Suprapubic skin (tissue), 4 donors: ENCODE results near the gene MDM4. TPM values are rescaled to one million over a fixed set of nuclear protein-coding genes. Genes with fewer than 3 reads are reported as not detected.
"Not testable (repeated sequence)": the region's sequence is repeated elsewhere in the genome, so short reads cannot be mapped to it uniquely, and the experiment has no call there.

Source experiments
- DNase-seq, 2 donors: peaks; one replicate each; pipeline ENCODE4 v3.0.0-alpha.2; 2019; ENCODE audit warnings: low spot score in 2 of 2
- H3K27ac ChIP-seq: fragments of 200-600 bp; sonication (generic); one replicate; pipeline ENCODE4 v1.5.1; 2019
- H3K27me3 ChIP-seq: fragments of 200-600 bp; sonication (generic); one replicate; pipeline ENCODE4 v1.5.1; 2019
- H3K36me3 ChIP-seq: fragments of 200-600 bp; sonication (generic); one replicate; pipeline ENCODE4 v1.5.1; 2019
- H3K4me1 ChIP-seq: fragments of 200-600 bp; sonication (generic); one replicate; pipeline ENCODE4 v1.5.1; 2019
- H3K4me3 ChIP-seq: fragments of 200-600 bp; sonication (generic); one replicate; pipeline ENCODE4 v1.5.1; 2019; ENCODE audit warnings: mild to moderate bottlenecking
- H3K9me3 ChIP-seq: fragments of 200-600 bp; sonication (generic); one replicate; pipeline ENCODE4 v1.5.1; 2019
- EP300 ChIP-seq: sonication (generic); formaldehyde crosslinking; IDR thresholded peaks from one replicate; pipeline ENCODE4 v1.6.1; 2017; ENCODE audit warnings: antibody characterized with exemption
- POLR2A ChIP-seq, 2 donors: fragments of 450-650 bp; IDR thresholded peaks; one replicate each; pipeline ENCODE4 v1.6.1; 2017; ENCODE audit warnings: antibody characterized with exemption in 2 of 2, mild to moderate bottlenecking in 2 of 2, moderate library complexity in 2 of 2
- POLR2AphosphoS5 ChIP-seq, 3 donors: sonication (generic); formaldehyde crosslinking; IDR thresholded peaks; one replicate each; pipeline ENCODE4 v1.6.1; 2017; ENCODE audit warnings: antibody characterized with exemption in 3 of 3
- WGBS: methylation state at CpG from one replicate; pipeline ENCODE4 v1.1.5; 2018; 5-methylcytosine and 5-hydroxymethylcytosine counted together
- total RNA-seq, 4 donors: library from RNA; depleted of rRNA; stranded (reverse); fragments of >200 nt; gene quantifications; one replicate each; pipeline ENCODE4 v1.1.0, GENCODE V29; 2016
- TF ChIP-seq, protein P1 (sequence below), 2 donors: fragments of 200-600 bp in 1 of 2; fragments of 450-650 bp in 1 of 2; sonication (generic) in 1 of 2; IDR thresholded peaks; one replicate each; pipeline ENCODE4 v1.5.1; 2016 to 2019; ENCODE audit warnings: antibody characterized with exemption in 2 of 2, mild to moderate bottlenecking in 1 of 2, moderate library complexity in 1 of 2

The MDM4 gene
- total RNA-seq, 4 donors from 2014 or later = 49.1 to 222 (median 63.2) TPM

GRCh38 chr1:204507317-204508105 is 8.7 kb upstream of the MDM4 start:
- no peak for DNase-seq
- H3K36me3 ChIP-seq = no peaks in the 10 kb centered on the region
- H3K4me1 ChIP-seq = peaks cover 22% of the 10 kb centered on the region
- TF ChIP-seq EP300 = no peak
- TF ChIP-seq POLR2AphosphoS5 (IDR thresholded peaks at IDR 0.05) = peak in 1 of 3 donors; percentile 13
- TF ChIP-seq, protein P1, sequence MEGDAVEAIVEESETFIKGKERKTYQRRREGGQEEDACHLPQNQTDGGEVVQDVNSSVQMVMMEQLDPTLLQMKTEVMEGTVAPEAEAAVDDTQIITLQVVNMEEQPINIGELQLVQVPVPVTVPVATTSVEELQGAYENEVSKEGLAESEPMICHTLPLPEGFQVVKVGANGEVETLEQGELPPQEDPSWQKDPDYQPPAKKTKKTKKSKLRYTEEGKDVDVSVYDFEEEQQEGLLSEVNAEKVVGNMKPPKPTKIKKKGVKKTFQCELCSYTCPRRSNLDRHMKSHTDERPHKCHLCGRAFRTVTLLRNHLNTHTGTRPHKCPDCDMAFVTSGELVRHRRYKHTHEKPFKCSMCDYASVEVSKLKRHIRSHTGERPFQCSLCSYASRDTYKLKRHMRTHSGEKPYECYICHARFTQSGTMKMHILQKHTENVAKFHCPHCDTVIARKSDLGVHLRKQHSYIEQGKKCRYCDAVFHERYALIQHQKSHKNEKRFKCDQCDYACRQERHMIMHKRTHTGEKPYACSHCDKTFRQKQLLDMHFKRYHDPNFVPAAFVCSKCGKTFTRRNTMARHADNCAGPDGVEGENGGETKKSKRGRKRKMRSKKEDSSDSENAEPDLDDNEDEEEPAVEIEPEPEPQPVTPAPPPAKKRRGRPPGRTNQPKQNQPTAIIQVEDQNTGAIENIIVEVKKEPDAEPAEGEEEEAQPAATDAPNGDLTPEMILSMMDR (IDR thresholded peaks at IDR 0.05) = no peak
- TF ChIP-seq POLR2A (IDR thresholded peaks at IDR 0.05) = no peak
- peak overlapping the region; percentile 63 for H3K4me3 ChIP-seq
- H3K27ac ChIP-seq = peak overlapping the region; percentile 89
- WGBS = under 1% methylated on average over 22 of the region's 22 CpGs
- H3K9me3 ChIP-seq = no peaks in the 10 kb centered on the region
- H3K27me3 ChIP-seq = no peaks in the 10 kb centered on the region

- WGBS = 85% methylated on average over 9 of the region's 9 CpGs
These were observed 7.0 kb upstream of the MDM4 start for GRCh38 chr1:204509186-204509635.

DNA sequence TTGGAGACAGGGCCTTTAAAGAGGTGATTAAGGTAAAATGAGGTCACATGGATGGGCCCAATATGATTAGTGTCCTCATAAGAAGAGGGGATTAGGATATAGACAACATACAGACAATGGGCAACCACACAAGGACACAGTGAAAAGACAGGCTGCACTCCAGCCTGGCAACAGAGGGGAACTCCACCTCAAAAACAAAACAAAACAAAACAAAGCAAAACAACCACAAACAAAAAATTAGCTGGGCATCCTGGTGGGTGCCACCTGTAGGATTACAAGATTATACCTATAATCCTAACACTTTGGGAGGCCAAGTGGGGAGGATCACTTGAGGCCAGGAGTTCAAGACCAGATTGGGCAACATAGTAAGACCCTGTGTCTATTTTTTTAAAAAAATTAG is 4.8 kb upstream of the MDM4 start:
- TF ChIP-seq POLR2AphosphoS5 (IDR thresholded peaks at IDR 0.05) (no peak), POLR2A (IDR thresholded peaks at IDR 0.05) (no peak), EP300 (no peak)
- TF ChIP-seq, protein P1 (IDR thresholded peaks at IDR 0.05) = no peak
- Histone ChIP-seq H3K9me3 (no peaks in the 10 kb centered on the region), H3K4me1 (peaks cover 15% of the 10 kb centered on the region), H3K4me3 (no peak overlapping the region), H3K36me3 (no peaks in the 10 kb centered on the region), H3K27me3 (no peaks in the 10 kb centered on the region), H3K27ac (no peak overlapping the region)
- DNase-seq = no peak

More at GRCh38 chr1:204509186-204509635, 7.0 kb upstream of the MDM4 start:
- H3K27ac ChIP-seq = no peak overlapping the region
- H3K4me1 ChIP-seq = peaks cover 19% of the 10 kb centered on the region
- no peak for DNase-seq
- no peaks in the 10 kb centered on the region for H3K36me3 ChIP-seq
- TF ChIP-seq EP300 (no peak), POLR2A (IDR thresholded peaks at IDR 0.05) (no peak), POLR2AphosphoS5 (IDR thresholded peaks at IDR 0.05) (no peak)
- TF ChIP-seq, protein P1 (IDR thresholded peaks at IDR 0.05) = no peak
- no peaks in the 10 kb centered on the region for H3K9me3 ChIP-seq
- H3K27me3 ChIP-seq = no peaks in the 10 kb centered on the region
- H3K4me3 ChIP-seq = no peak overlapping the region

DNA sequence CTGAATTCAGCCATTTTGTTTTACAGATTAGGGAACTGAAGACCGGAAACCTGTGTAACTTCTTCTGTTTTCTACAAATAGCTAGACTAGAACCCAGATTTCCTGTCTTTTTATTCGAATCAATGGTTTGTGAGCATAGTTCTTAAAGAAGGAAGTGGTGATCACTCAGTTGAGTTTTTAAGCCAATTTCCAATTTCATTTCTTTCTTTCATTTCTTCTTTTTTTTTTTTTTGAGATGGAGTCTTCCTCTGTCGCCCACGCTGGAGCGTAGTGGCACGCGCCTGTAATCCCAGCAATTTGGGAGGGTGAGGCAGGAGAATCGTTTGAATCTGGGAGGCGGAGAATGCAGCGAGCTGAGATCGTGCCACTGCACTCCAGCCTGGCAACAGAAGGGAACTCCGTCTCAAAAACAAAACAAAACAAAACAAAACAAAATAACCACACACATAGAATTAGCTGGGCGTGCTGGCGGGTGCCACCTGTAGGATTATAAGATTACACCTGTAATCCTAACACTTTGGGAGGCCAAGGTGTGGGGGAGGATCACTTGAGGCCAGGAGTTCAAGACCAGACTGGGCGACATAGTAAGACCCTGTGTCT is 3.0 kb upstream of the MDM4 start:
- 70% methylated on average over 15 of the region's 15 CpGs for WGBS
- DNase-seq = no peak
- Histone ChIP-seq H3K4me3 (no peak overlapping the region), H3K9me3 (no peaks in the 10 kb centered on the region), H3K36me3 (no peaks in the 10 kb centered on the region), H3K27ac (no peak overlapping the region), H3K4me1 (peaks cover 15% of the 10 kb centered on the region), H3K27me3 (no peaks in the 10 kb centered on the region)
- TF ChIP-seq EP300 (no peak), POLR2AphosphoS5 (IDR thresholded peaks at IDR 0.05) (no peak), POLR2A (IDR thresholded peaks at IDR 0.05) (no peak)
- TF ChIP-seq, protein P1 (IDR thresholded peaks at IDR 0.05) = no peak

GRCh38 chr1:204514828-204515227 is 1.4 kb upstream of the MDM4 start:
- Histone ChIP-seq H3K27me3 (no peaks in the 10 kb centered on the region), H3K4me1 (peaks cover 19% of the 10 kb centered on the region), H3K4me3 (no peak overlapping the region), H3K36me3 (no peaks in the 10 kb centered on the region), H3K27ac (no peak overlapping the region), H3K9me3 (no peaks in the 10 kb centered on the region)
- no peak for TF ChIP-seq EP300
- no peak for TF ChIP-seq POLR2AphosphoS5 (IDR thresholded peaks at IDR 0.05)
- no peak for TF ChIP-seq POLR2A (IDR thresholded peaks at IDR 0.05)
- TF ChIP-seq, protein P1 (IDR thresholded peaks at IDR 0.05) = no peak
- DNase-seq = no peak
- 78% methylated on average over 2 of the region's 2 CpGs for WGBS

DNA sequence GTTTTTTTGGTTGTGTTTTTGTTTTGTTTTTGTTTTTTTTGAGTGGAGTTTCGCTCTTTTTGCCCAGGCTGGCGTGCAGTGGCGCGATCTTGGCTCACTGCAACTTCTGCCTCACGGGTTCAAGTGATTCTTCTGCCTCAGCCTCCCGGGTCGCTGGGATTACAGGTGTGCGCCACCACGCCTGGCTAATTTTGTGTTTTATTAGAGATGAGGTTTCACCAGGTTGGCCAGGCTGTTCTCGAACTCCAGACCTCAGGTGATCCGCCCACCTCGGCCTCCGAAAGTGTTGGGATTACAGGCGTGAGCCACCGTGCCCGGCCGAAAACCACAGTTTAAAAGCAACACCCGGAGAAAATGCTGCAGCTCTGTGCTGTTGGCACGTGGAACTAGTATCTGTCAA is 1.2 kb downstream of the MDM4 start:
- peaks cover 32% of the 10 kb centered on the region for H3K4me1 ChIP-seq
- not testable (repeated sequence) for DNase-seq, H3K27me3 ChIP-seq, H3K36me3 ChIP-seq, H3K9me3 ChIP-seq
- peak overlapping the region; percentile 92 for H3K27ac ChIP-seq
- H3K4me3 ChIP-seq = peak overlapping the region; percentile 71
- WGBS = 92% methylated on average over 19 of the region's 19 CpGs
